Fibroblast of peridontal ligament (primary cell): ENCODE results near the gene CCDC50.

Source experiments
- DNase-seq: peaks from one replicate; pipeline ENCODE4 v3.0.0-alpha.2; 2010; ENCODE audit errors: extremely low read depth

Gene CCDC50

GRCh38 chr3:191316876-191317603, 12.2 kb upstream of the CCDC50 start:
- DNase-seq: no peak

- no peak for DNase-seq
Measured at GRCh38 chr3:191320316-191320715, 8.9 kb upstream of the CCDC50 start.

- DNase-seq: no peak
Measured at GRCh38 chr3:191321019-191321767, 8.0 kb upstream of the CCDC50 start.

- DNase-seq: no peak
Measured at GRCh38 chr3:191324936-191325335, 4.3 kb upstream of the CCDC50 start.

- DNase-seq: no peak
Measured at GRCh38 chr3:191327526-191327925, 1.7 kb upstream of the CCDC50 start.

GRCh38 chr3:191328383-191328961, 722 bp upstream of the CCDC50 start:
- no peak for DNase-seq

- peak; percentile 69 for DNase-seq
Measured at GRCh38 chr3:191329654-191330529, 698 bp downstream of the CCDC50 start, which contains the start of gene UTS2B. UTS2B (minus strand) TSS chr3:191330526; CDS start chr3:191282189, 48,337 bp downstream.

- DNase-seq: peak; percentile 91
Measured at GRCh38 chr3:191330530-191331048, 1.4 kb downstream of the CCDC50 start.

- peak; percentile 36 for DNase-seq
Measured at GRCh38 chr3:191331388-191331787, 2.2 kb downstream of the CCDC50 start.

GRCh38 chr3:191333298-191333880, 4.2 kb downstream of the CCDC50 start:
- DNase-seq: no peak

GRCh38 chr3:191334346-191334893, 5.2 kb downstream of the CCDC50 start:
- DNase-seq: no peak

- DNase-seq: no peak
Measured at GRCh38 chr3:191336833-191337232, 7.6 kb downstream of the CCDC50 start.

GRCh38 chr3:191338177-191338488, 8.9 kb downstream of the CCDC50 start:
- no peak for DNase-seq

GRCh38 chr3:191339316-191339917, 10.2 kb downstream of the CCDC50 start:
- DNase-seq: no peak

- DNase-seq: no peak
Measured at GRCh38 chr3:191340351-191340750, 11.2 kb downstream of the CCDC50 start.

GRCh38 chr3:191340966-191341365, 11.8 kb downstream of the CCDC50 start:
- no peak for DNase-seq

GRCh38 chr3:191342006-191342405, 12.8 kb downstream of the CCDC50 start:
- DNase-seq: no peak

GRCh38 chr3:191342411-191342810, 13.2 kb downstream of the CCDC50 start:
- DNase-seq: peak; percentile 53

- no peak for DNase-seq
Measured at GRCh38 chr3:191343115-191343514, 13.9 kb downstream of the CCDC50 start.

- DNase-seq: no peak
Measured at GRCh38 chr3:191343913-191344312, 14.7 kb downstream of the CCDC50 start.

GRCh38 chr3:191345334-191345733, 16.1 kb downstream of the CCDC50 start:
- peak; percentile 55 for DNase-seq
